CD4-positive, alpha-beta T cell treated with Interleukin-17A for 1 hour (primary cell): Measurements from ENCODE around the gene MSTO1.
"Not testable (repeated sequence)": the region's sequence is repeated elsewhere in the genome, so short reads cannot be mapped to it uniquely, and the experiment has no call there.

Experiments
- DNase-seq: peaks from one replicate; pipeline ENCODE4 v3.0.0-alpha.2; 2020

Gene MSTO1

DNA sequence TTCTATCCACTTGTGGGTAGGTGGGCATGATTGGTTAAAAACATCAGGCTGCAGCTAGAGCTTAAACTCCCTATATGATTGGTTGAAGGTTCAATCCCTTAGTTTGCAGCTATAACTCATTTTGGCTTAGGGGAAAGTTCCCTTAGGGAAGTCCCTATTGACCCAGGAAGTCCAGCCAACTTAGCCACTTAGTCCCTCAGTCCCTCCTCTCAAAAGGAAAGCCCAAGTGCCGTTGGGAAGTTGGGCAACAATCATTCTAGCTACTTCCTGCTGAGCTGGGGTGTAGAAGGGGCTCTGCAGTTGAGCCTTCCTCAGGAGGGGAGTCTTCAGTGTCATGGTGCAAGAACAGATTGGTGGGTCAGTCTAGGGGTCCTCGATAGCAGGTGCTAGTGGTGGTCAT is 12.2 kb downstream of the MSTO1 start:
- no peak for DNase-seq

- no peak for DNase-seq
Measured at GRCh38 chr1:155623357-155623756, 13.3 kb downstream of the MSTO1 start.

DNA sequence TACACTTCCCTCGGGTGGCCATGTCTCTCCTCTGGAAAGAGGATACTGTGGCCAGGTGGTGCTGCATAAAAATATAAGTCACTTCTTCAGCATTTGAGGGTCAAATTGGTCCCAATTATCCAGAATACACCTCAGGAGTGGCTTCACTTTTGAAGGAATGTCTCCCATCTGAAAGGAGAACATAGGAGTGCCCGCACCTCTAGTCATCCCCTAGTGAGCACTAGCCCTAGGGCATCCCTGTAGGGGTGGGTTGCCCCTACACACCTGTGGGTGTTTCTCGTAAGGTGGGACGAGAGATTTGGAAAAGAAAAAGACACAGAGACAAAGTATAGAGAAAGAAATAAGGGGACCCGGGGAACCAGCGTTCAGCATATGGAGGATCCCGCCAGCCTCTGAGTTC is 16.4 kb downstream of the MSTO1 start:
- DNase-seq, result not testable (repeated sequence)

- no peak for DNase-seq
Measured at GRCh38 chr1:155636397-155637153, 26.6 kb downstream of the MSTO1 start.

DNA sequence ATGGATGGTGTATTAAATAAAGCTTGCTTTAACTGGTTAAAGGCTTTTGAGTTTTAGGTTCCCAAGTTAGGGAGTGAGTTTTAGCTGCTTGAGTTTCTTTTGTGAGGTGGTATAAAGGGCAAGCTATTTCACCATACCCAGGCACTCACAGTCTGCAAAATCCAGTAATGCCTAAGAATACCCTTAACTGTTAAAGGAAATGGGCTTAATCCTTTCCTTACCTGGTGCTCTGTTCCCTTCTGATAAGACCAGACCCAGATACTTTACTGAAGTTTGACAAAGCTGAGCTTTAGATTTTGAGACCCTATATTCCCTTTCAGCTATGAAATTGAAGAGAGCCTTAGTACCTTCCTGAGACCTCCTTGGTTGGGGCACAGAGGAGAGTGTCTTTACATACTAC is 30.3 kb downstream of the MSTO1 start:
- no peak for DNase-seq

DNA sequence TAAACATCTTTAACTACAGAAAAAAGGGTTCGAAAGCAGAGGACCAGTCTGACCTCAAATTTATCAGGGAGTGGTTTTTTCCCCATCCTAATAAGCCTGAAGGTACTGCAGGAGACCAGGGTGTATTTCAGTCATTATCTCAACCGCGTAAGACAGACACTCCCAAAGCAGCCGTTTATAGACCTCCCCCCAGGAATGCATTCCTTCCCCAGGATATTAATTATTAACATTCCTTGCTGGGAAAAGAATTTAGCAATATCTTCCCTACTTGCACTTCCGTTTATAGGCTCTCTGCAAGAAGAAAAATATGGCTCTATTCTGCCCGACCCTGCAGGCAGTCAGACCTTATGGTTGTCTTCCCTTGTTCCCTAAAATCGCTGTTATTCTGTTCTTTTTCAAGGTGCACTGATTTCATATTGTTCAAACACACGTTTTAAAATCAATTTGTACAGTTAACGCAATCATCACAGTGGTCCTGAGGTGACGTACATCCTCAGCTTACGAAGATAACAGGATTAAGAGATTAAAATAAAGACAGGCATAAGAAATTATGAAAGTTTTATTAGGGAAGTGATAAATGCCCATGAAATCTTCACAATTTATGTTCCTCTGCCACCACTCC is 32.7 kb downstream of the MSTO1 start:
- peak; percentile 5 for DNase-seq

DNA sequence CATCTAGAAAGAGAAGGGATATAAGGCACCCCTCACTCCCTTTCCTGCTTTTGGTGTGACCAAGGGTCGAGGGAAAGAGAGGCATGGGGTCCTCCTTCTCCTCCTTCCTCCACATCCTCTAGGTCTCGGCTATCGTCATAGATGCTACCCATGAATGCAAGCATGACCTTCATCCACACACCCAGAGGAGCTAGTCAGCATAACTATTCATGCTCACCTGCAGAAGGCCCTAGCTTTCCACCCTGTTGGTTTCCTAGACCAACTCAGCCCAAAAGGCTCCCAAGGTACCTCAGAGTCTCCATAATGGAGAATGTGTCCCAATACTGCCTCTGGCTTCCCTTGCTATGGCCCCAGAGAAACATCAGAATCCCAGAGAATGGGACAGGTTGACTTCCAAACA is 33.2 kb downstream of the MSTO1 start:
- DNase-seq, result no peak

DNA sequence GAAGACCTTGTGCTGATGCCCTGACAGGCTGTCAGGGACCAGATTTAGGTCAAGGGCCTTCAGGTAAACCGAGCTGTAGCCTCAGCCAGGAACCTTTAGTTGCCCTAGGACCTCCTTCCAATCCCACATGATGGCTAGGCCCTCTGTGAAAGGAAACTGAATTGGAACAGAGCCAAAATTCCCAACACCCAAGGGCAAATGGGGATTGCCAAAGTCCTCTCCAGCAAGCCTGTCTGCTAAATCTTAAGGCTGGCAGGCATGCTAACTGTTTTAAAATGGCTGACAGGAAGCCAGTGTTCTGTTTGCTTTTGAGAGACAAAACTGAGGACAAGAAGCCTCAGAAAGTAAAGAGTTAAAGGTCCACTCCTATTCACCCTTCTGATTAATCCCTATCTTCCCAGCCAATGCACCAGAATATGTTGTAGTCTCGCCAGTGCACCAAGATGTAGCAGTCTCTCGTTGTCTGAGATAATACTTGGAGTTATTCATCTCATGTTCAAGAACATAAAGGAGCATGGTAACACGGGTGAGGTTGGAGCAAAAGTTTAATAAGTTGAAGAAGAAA is 35.1 kb downstream of the MSTO1 start:
- no peak for DNase-seq

GRCh38 chr1:155645648-155646047 is 35.6 kb downstream of the MSTO1 start:
- no peak for DNase-seq

GRCh38 chr1:155646307-155646706 is 36.3 kb downstream of the MSTO1 start:
- DNase-seq, result no peak

- no peak for DNase-seq
Measured at GRCh38 chr1:155648207-155649147, 38.5 kb downstream of the MSTO1 start.

- no peak for DNase-seq
Measured at GRCh38 chr1:155649676-155650075, 39.7 kb downstream of the MSTO1 start.

DNA sequence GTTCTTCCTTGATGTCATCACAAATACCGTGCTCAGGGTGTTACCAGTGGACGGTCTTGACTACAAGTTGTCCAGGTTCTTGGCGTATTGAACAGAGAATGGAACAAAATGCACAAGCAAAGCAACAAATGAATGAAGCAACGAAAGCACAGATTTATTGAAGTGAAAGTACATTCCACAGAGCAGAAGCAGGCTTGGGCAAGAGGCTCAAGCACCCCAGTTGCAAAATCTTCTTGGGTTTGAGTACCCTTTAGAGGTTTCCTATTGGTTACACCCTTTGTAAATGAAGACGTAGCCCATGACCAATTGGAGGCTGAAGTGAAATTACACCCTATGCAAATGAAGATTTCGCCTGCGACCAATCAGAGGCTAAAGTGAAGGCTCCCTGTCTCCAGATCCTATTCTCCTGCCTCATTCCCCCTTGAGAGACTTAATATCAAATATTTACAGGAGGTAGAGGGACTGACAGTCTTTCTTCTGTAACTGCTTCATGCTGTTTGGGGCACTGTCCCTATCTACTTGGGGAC is 40.3 kb downstream of the MSTO1 start:
- no peak for DNase-seq

DNA sequence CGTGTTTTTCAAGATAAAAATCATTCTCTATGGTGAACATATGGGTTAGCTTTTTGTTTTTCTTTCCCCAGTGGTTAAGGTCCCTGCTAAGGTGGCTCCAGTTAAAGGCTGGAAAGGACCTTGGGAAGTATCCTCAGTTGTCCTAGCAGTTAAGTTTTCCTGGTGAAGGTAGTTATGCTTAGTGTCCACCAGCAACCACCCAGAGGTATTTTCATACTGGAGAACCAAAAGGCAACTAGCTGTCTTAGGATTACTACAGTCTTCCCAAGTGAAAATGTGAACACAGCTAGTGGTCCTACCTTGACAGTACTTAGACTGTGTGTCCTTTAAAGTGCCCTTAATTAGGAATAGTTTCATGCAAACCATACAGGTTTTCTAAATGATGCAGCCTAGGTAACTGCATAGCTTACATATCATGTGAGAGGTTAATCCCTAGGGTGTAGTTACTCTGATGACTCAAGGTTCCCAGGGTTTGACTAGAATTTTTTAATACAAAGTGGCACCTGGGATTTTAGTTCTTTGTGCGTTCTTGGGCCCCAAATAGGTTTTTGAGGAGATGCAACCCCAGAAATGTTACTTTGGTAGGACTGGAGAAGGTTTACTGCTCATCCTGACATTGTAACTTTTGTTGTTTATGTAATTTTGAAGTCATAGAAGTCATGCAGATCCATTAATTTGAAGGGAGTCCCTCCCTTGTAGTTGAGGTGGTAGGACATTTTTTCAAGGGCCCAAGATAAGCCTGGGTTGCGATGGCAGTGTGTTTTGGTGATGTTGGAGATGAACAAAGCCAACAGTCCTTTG is 42.0 kb downstream of the MSTO1 start:
- no peak for DNase-seq

DNA sequence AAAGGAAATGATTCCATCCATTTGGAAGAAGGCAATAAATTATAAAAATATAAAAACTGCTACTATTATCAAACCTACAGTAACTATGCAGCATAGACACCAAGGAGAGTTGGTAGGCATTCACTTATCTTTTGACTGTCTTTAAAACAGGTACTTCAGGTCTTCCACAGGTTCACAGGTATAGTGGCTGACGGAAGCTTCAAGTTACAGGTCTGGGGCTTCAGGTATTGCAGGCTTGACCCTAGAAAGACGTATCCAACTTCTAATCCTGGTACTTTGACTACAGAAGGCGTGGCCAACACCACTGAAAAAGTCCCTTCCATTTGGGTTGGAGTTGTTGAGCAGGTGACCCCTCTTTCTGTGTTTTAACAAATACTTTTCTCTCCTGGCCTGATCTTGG is 42.9 kb downstream of the MSTO1 start:
- no peak for DNase-seq

DNA sequence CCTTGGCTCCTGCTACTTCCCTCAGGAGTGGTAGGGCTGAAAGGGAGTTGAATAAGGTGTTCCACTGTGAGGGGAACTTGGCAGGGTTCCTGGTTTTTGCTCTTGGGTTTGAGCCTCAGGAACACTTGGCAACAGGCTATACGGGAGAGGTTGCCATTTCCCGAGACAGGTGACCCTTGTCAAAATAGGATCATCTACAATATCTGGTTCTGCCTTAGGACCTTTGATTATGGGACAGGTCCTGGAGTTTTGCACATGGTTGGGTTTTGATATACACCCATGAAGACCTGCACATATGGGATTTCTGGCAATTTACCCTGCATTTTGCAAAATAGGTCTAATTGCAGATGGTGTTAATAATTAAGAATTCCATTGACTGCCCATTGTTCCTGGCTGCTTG is 47.4 kb downstream of the MSTO1 start:
- DNase-seq, result no peak

DNA sequence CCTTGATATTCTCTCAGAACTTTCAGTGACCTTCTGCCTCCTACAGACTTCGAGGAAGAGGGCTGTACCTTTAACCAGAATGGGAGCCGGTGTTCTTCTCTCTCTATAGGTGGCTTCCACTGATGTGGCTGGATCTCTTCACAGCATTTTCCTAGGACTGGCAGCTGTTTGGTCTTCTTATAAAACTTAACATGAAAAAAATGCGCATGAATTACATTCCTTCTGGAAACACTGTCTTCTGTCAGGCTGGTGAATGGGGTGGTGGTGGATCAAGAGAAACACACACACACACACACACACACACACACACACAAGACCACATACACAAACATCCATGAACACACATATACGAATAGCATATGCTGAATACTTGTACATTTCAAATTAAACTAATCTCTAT is 51.2 kb downstream of the MSTO1 start:
- not testable (repeated sequence) for DNase-seq
